ENCODE data around the gene SLC28A1. TPM values are rescaled to one million over a fixed set of nuclear protein-coding genes. Genes with fewer than 3 reads are reported as not detected.

The SLC28A1 gene
- polyA plus RNA-seq, 1 of the 3 experiments (the other 2 are of a cell fraction): not detected

- no peak overlapping the region for H2AFZ ChIP-seq (ENCODE audit: low read depth)
- no peaks in the 10 kb centered on the region; a peak in 1 of 4 replicates for H3K4me1 ChIP-seq (ENCODE audit: control insufficient read depth in 1 of 2, insufficient read depth in 2 of 2, low read depth in 1 of 2, low read length in 1 of 2)
- DNase-seq: no peak
- no peak overlapping the region for H3K27ac ChIP-seq (ENCODE audit: low read depth in 2 of 2, low read length in 1 of 2)
- peaks cover 3% of the 10 kb centered on the region for H3F3A ChIP-seq (replicated peaks; ENCODE audit: insufficient read depth)
- no peaks in the 10 kb centered on the region for H3K27me3 ChIP-seq (ENCODE audit: insufficient read depth)
- POLR2A ChIA-PET: no interaction called here
- no peak overlapping the region for H3K4me2 ChIP-seq
- 0 out of 2 replicates have a peak, but pooled peaks cover 5% of the 10 kb centered on the region for H3K9me3 ChIP-seq
- no peaks in the 10 kb centered on the region for H3K9me2 ChIP-seq
- no peaks in the 10 kb centered on the region for H3K36me3 ChIP-seq (replicated peaks in 1 of 2; ENCODE audit: control insufficient read depth in 1 of 2, insufficient read depth in 2 of 2, low read length in 1 of 2)
- CTCF ChIA-PET: interaction anchor here (0.6 to 0.9 kb wide), 3 partner anchors 13 to 14 kb away, joined by 3 read pairs; no protein-coding TSS in a partner anchor
- no peak for TF ChIP-seq FOXM1 (IDR thresholded peaks at IDR 0.05; ENCODE audit: low read depth)
- TF ChIP-seq MAX (IDR thresholded peaks at IDR 0.05; ENCODE audit: low read depth): no peak
- TF ChIP-seq, protein P1, sequence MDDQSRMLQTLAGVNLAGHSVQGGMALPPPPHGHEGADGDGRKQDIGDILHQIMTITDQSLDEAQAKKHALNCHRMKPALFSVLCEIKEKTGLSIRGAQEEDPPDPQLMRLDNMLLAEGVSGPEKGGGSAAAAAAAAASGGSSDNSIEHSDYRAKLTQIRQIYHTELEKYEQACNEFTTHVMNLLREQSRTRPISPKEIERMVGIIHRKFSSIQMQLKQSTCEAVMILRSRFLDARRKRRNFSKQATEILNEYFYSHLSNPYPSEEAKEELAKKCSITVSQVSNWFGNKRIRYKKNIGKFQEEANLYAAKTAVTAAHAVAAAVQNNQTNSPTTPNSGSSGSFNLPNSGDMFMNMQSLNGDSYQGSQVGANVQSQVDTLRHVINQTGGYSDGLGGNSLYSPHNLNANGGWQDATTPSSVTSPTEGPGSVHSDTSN (IDR thresholded peaks at IDR 0.05): no peak
- no peak for TF ChIP-seq NRF1 (IDR thresholded peaks at IDR 0.05; ENCODE audit: low read depth, low read length)
- TF ChIP-seq RCOR1 (IDR thresholded peaks at IDR 0.05; ENCODE audit: low read length): no peak
- TF ChIP-seq TCF12 (IDR thresholded peaks at IDR 0.05): no peak
- no peak for TF ChIP-seq JUND (IDR thresholded peaks at IDR 0.05)
- no peak overlapping the region for H3K4me3 ChIP-seq (ENCODE audit: low read depth in 2 of 2, low read length in 1 of 2)
- no peaks in the 10 kb centered on the region for H4K20me1 ChIP-seq (ENCODE audit: insufficient read depth)
- WGBS (ENCODE audit: low lambda C conversion rate): 73% methylated on average over 2 of the region's 2 CpGs
- H3K9ac ChIP-seq: no peak overlapping the region
- H3K79me2 ChIP-seq (ENCODE audit: insufficient read depth): no peaks in the 10 kb centered on the region
Observed at GRCh38 chr15:84942456-84942855, 58.0 kb downstream of the SLC28A1 start.

GRCh38 chr15:84944311-84944710, 59.8 kb downstream of the SLC28A1 start:
- 100% methylated on average over 6 of the region's 10 CpGs for WGBS (ENCODE audit: low lambda C conversion rate)
- Histone ChIP-seq H3K4me2 (no peak overlapping the region), H3K79me2 (ENCODE audit: insufficient read depth) (no peaks in the 10 kb centered on the region), H3K27me3 (ENCODE audit: insufficient read depth) (no peaks in the 10 kb centered on the region), H4K20me1 (ENCODE audit: insufficient read depth) (no peaks in the 10 kb centered on the region), H3K27ac (ENCODE audit: low read depth in 2 of 2, low read length in 1 of 2) (no peak overlapping the region), H3F3A (replicated peaks; ENCODE audit: insufficient read depth) (peaks cover 20% of the 10 kb centered on the region), H2AFZ (ENCODE audit: low read depth) (no peak overlapping the region), H3K9ac (no peak overlapping the region), H3K4me3 (ENCODE audit: low read depth in 2 of 2, low read length in 1 of 2) (no peak overlapping the region), H3K36me3 (replicated peaks in 1 of 2; ENCODE audit: control insufficient read depth in 1 of 2, insufficient read depth in 2 of 2, low read length in 1 of 2) (no peaks in the 10 kb centered on the region), H3K9me2 (no peaks in the 10 kb centered on the region), H3K9me3 (0 out of 2 replicates have a peak, but pooled peaks cover 5% of the 10 kb centered on the region), H3K4me1 (ENCODE audit: control insufficient read depth in 1 of 2, insufficient read depth in 2 of 2, low read depth in 1 of 2, low read length in 1 of 2) (peaks cover 0 to 7% of the 10 kb centered on the region in 2 experiments; a peak in 3 of 4 replicates)
- TF ChIP-seq MAX (IDR thresholded peaks at IDR 0.05; ENCODE audit: low read depth) (no peak), SMC3 (IDR thresholded peaks at IDR 0.05; ENCODE audit: low read depth, low read length) (no peak), EP300 (IDR thresholded peaks at IDR 0.05; ENCODE audit: borderline replicate concordance in 1 of 2, low read depth in 1 of 2, low read length in 1 of 2) (no peak), GATA2 (CRISPR knock-in tag; IDR thresholded peaks at IDR 0.05) (no peak), YY1 (IDR thresholded peaks at IDR 0.05; ENCODE audit: low read depth) (no peak), MXI1 (IDR thresholded peaks at IDR 0.05; ENCODE audit: low read depth, low read length) (no peak), TAF1 (IDR thresholded peaks at IDR 0.05; ENCODE audit: borderline replicate concordance, low read depth, low read length) (no peak)
- ChIA-PET CTCF (interaction anchor here (1.1 to 1.5 kb wide), 4 partner anchors 11 to 225 kb away, joined by 3 to 8 read pairs (median 5); no protein-coding TSS in a partner anchor), POLR2A (interaction anchor here (0.5 kb wide), 1 partner anchor 381 kb away, joined by 5 read pairs; no protein-coding TSS in a partner anchor)
- DNase-seq: no peak

Measured in SK-N-SH (cell line).